Measurements from ENCODE around the gene TXNDC11. TPM values are rescaled to one million over a fixed set of nuclear protein-coding genes. Genes with fewer than 3 reads are reported as not detected.

TXNDC11 gene
- total RNA-seq, 4 donors from 2014 or later = 27.7 to 47.8 (median 40.0) TPM

GRCh38 chr16:11658896-11659708 is 83.6 kb downstream of the TXNDC11 start:
- H3K4me3 ChIP-seq (ENCODE audit: low read depth, poor library complexity, severe bottlenecking) = no peak overlapping the region
- no peak for DNase-seq (ENCODE audit: low spot score in 2 of 2)
- 35 to 44% methylated on average over 19 of the region's 19 CpGs for WGBS, 2 donors
- TF ChIP-seq CTCF (IDR thresholded peaks at IDR 0.05) = no peak
- TF ChIP-seq POLR2A (IDR thresholded peaks at IDR 0.05) = no peak
- intact Hi-C loops (cut with DNase I; ENCODE audit: low total_unique reads) = no loop called here

GRCh38 chr16:11657556-11657955 is 85.1 kb downstream of the TXNDC11 start:
- 81 to 88% methylated on average over 8 of the region's 8 CpGs for WGBS, 2 donors
- H3K4me3 ChIP-seq (ENCODE audit: low read depth, poor library complexity, severe bottlenecking) = no peak overlapping the region
- TF ChIP-seq CTCF (IDR thresholded peaks at IDR 0.05) (no peak), POLR2A (IDR thresholded peaks at IDR 0.05) (no peak)
- intact Hi-C loops (cut with DNase I; ENCODE audit: low total_unique reads) = no loop called here
- DNase-seq (ENCODE audit: low spot score in 2 of 2) = no peak

GRCh38 chr16:11655655-11656054 is 87.0 kb downstream of the TXNDC11 start:
- no peak for DNase-seq (ENCODE audit: low spot score in 2 of 2)
- H3K4me3 ChIP-seq (ENCODE audit: low read depth, poor library complexity, severe bottlenecking) = no peak overlapping the region
- no peak for TF ChIP-seq POLR2A (IDR thresholded peaks at IDR 0.05)
- TF ChIP-seq CTCF (IDR thresholded peaks at IDR 0.05) = no peak
- intact Hi-C loops (cut with DNase I; ENCODE audit: low total_unique reads) = no loop called here
- WGBS, 2 donors = 91 to 95% methylated on average over 7 of the region's 7 CpGs

- WGBS, 2 donors = 76 to 79% methylated on average over 8 of the region's 8 CpGs
- TF ChIP-seq POLR2A (IDR thresholded peaks at IDR 0.05) (no peak), CTCF (IDR thresholded peaks at IDR 0.05) (no peak)
- intact Hi-C loops (cut with DNase I; ENCODE audit: low total_unique reads) = no loop called here
- DNase-seq (ENCODE audit: low spot score in 2 of 2) = no peak
- H3K4me3 ChIP-seq (ENCODE audit: low read depth, poor library complexity, severe bottlenecking) = no peak overlapping the region
These were observed 90.9 kb downstream of the TXNDC11 start for GRCh38 chr16:11651796-11652195.

GRCh38 chr16:11650641-11651591 is 91.7 kb downstream of the TXNDC11 start:
- TF ChIP-seq CTCF (IDR thresholded peaks at IDR 0.05) = no peak
- intact Hi-C loops (cut with DNase I; ENCODE audit: low total_unique reads) = no loop called here
- no peak for DNase-seq (ENCODE audit: low spot score in 2 of 2)
- WGBS, 2 donors = 78% methylated on average over 18 of the region's 18 CpGs
- no peak overlapping the region for H3K4me3 ChIP-seq (ENCODE audit: low read depth, poor library complexity, severe bottlenecking)

Measured in lower leg skin (tissue), 4 donors.